HG03066 (cell line): ENCODE results near the gene THBS3.
"Not testable (repeated sequence)": the region's sequence is repeated elsewhere in the genome, so short reads cannot be mapped to it uniquely, and the experiment has no call there.

Experiments
- ATAC-seq: cut with Tn5 transposase; IDR thresholded peaks from one replicate; pipeline ENCODE4 v1.9.1; 2021; ENCODE audit warnings: low read depth; ENCODE audit not compliant: unreplicated experiment

THBS3 gene

DNA sequence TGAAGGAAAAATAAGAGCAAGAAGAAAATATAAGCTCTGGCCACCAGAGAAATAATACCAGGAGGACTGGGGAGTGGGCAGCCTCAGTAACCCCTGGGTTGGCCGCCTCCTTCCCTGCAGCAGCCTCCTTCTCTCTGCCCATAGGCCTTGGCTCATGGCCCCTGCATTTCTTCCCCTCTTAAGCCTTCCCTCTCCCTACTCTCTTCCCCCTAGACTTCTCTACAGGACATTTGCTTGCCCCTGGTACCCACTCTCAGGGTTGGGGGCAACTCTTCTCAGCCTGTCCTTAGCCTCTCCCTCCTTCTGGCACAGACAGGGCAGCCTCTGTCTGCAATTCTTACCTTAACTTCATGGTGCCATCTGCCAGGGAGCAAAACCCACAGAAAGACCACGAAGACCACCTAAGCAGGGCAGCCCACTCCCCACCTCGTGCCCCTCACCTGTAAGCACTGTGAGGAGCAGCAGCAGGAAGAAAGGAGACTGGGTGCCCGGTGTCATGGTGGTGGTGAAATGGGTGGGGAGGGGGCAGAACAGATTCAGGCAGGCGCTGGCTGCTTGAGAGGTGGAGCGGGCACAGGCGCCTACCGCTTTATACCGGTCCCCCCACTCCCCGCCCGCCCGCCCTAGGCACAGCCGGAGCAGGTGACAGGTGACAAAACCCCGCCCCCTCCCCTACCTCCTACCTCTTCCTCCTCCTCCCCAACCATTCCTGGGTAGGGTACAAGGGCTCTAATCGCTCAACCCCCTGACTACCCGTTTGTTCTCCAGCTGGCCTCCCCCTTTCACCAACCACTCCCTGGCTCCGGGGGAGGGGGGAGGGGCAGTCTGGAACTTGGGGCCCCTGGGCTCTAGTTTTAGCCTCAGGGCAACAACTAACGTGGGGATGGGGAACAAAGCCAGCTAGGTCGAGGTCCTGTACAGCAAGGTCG, 15.1 kb downstream of the THBS3 start:
- no peak for ATAC-seq

DNA sequence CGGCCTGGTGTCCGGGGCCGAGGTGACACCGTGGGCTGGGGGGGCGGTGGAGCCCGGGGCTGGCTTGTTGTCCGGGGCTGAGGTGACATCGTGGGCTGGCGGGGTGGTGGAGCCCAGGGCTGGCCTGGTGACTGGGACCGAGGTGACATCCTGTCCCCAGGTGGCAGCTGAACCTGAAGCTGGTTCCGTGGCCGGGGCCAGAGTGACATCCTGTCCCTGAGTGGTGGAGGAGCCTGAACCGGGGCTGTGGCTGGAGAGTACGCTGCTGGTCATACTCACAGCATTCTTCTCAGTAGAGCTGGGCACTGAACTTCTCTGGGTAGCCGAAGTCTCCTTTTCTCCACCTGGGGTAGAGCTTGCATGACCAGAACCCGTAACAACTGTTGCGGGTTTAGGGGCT, 15.8 kb downstream of the THBS3 start:
- no peak for ATAC-seq

GRCh38 chr1:155189926-155190325, 17.8 kb downstream of the THBS3 start:
- not testable (repeated sequence) for ATAC-seq

GRCh38 chr1:155188268-155188667, 19.4 kb downstream of the THBS3 start:
- no peak for ATAC-seq

- ATAC-seq: no peak
Measured at GRCh38 chr1:155187456-155187891, 20.2 kb downstream of the THBS3 start.

DNA sequence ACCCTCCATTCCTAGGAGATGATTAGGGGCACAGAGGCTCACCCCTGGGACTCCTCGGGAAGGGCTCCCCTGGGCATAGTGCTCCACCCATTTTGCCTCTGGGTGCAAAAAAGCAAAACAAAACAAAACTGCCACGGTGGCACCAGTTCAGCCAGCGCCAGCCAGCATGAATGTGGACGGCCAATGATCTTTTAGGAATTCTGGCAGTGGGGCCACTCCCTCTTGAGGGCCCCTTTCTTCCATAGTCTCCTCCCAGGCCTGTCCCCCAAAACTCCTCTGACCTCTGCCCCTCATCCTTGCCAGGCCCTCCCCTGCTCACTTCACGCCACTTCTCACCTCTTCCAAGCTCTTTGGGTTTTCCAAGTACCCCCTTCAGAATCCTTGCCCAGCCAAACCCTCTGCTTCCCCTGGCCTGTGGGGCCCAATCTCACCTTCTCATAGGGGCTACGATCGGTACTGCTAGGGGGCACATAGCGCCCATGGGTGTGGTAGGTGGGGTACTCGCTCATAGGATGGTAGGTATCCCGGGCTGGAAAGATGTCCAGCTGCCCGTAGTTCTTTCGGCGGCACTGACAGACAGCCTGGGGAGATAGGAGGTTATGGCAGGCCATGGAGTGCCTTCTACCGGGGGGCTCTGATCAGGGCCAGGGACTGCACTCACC, 20.8 kb downstream of the THBS3 start:
- ATAC-seq: no peak

DNA sequence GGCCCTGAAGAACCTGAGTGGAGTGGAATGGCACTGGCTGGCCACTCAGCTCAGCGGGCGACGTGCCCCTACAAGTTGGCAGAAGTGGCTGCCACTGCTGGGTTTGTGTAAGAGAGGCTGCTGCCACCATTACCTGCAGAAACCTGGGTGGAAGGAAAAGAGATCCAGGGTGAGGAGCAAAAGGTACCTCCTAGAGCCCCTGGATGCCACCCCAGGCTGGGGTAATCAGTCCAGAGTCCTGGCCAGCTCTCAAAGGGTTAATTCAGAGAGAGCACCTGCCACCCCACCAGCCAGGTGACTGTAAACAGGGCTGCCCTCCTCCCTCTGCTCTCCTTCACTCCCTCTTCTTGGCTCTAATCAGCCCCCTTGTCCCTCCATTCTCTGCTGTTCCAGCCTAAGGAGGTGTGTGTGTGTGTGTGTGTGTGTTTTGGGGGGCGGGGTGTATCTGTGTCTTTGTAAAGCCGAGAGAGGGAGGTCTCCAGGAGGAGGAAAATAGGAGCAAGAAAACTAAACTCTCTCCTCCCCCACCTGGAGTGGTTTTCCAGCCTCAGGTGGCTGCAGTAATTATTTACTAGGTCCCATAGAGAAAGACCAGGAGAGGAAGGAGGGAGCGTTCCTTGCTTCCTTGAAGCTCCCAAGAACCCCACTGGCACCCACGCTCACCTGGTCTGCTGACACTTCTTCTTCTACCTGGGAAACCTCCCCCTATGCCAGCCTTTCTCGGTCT, 21.5 kb downstream of the THBS3 start:
- no peak for ATAC-seq

DNA sequence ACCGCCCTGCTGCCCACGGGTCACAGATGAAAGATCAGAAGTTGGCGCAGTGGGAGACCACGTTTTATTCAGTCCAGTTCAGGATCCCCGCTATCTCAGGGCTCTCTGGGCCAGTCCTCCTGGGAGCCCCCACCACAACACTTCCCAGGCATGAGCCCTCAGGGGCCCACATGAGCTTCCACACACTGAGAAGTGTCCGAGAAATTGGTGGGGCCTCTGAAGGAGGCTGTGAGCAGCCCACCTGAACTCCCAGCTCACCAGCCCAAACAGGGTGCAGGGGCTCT, 22.0 kb downstream of the THBS3 start:
- no peak for ATAC-seq

DNA sequence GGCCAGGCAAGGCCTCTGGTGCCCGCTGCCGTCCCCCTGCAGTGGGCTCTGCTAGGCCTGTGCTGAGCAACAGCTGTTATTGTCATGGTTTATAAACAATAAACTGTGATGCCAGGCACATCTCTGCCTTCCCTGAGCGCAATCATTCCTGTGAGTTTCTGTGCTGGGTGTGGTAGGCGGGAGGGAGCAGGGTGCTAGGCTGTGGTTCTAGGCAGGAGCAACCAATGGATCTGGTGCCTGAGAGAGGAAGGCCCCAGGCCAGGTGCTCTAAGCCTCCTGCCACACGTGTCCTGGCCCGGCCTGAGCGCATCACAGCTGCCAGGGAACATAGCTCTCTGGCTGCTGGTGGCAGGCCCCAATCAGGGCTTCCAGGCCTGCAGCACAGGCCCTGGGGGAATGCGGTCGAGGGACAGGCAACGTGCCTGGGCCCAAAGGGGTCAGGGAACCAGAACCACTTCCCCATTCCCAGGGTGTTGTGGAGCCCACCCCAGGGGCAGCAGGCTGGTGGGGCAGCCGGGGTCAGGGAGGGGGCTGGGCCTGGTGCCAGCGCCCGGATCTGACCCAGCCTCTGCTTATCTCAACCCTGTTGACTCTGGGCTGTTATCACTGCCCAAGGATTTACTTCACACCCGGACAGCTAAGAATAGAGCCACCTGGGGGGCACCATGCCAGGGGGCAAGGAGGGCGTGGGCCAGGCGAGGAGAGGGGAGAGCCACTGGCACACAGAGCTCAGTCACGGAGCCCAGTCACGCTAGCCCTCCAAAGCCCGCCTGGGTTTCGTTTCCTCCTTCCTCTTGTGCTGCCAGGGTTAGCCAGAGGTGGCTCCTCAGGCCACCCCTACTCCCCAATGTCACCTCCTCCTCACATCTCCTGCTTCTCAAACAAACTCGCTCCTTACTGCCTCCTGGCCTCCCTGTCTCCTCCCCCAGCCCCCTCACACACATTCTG, 22.6 kb downstream of the THBS3 start:
- peak; percentile 86 for ATAC-seq

DNA sequence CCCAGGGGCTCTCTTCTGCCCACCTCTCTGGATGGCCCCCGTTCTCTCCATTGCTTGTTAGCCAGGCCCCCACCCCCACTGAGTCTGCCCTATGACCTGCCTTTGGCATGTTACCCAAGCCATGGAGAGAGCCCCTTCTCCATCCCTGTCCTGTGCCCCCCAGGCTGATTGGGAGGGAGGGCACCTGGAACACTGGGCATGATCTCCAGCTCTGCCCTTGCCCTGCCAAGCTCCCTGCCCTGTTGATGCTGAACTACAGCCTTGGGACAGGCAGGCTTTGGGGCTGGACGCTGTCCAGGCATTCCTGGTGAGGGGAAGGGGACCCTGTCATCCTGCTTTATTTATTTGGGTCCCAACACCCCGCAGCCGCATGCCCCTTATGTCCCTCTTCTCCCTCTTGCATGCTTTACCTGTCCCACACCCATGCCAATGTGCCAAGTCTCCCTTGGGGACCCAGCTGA, 23.3 kb downstream of the THBS3 start:
- no peak for ATAC-seq

GRCh38 chr1:155183775-155184221, 23.9 kb downstream of the THBS3 start:
- no peak for ATAC-seq

DNA sequence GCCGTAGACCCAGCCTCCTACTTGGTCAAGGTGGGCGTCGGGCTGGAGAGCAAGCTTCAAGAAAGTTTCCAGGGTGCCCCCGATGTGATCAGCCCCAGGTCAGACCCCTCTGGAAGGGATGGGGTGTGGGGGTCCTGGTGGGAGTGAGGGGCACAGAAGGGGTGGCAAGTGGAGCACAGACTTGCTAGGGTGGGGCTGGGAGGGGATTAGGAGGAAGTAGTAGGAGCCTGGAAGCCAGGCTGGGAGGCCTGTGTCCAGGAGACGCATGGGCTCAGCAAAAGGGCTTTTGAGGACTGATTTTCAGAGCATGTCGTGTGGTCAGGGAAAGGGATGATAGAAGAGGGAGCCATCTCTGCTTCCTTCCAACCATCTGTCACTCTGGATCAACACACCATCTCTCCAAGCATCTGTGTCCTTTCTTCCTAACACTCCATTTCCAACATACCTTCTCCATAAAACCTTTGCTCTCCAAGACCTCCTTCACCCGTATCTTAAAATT, 25.6 kb downstream of the THBS3 start:
- ATAC-seq: no peak

GRCh38 chr1:155181371-155182051, 26.2 kb downstream of the THBS3 start:
- no peak for ATAC-seq

DNA sequence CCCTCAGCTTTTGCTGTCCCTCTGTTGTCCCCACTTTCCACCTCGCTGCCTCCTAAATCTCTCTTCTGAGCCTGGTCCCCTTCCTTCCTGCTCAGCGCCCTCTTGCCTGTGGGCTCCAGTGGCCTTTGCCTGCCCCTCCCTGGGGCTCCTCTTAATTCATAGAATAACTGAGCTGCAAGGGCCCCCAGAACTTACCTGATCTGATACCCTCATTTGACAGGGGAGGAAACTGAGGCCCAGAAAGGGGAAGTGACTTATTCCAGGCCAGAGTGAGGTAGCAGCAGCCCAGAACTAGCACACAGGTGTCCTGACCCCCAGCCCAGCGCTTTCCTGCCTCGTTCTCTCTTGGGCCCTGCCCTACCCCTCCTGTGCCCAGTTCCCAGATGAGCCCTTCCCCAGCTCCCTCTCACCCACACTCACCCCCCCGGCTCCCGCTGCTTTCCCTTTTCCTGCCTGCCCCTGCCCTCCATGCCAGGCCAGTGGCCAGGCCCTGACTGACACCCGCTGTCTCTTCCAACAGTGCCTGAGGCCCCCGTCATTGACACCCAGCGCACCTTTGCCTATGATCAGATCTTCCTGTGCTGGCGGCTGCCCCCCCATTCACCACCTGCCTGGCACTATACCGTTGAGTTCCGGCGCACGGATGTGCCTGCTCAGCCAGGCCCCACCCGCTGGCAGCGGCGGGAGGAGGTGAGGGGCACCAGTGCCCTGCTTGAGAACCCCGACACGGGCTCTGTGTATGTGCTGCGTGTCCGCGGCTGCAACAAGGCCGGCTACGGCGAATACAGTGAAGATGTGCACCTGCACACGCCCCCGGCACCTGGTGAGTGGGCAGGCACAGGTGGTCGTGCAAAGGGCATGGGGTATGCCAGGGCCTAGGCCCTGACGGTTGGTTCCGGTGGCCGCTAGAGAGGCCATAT, 28.3 kb downstream of the THBS3 start:
- no peak for ATAC-seq

DNA sequence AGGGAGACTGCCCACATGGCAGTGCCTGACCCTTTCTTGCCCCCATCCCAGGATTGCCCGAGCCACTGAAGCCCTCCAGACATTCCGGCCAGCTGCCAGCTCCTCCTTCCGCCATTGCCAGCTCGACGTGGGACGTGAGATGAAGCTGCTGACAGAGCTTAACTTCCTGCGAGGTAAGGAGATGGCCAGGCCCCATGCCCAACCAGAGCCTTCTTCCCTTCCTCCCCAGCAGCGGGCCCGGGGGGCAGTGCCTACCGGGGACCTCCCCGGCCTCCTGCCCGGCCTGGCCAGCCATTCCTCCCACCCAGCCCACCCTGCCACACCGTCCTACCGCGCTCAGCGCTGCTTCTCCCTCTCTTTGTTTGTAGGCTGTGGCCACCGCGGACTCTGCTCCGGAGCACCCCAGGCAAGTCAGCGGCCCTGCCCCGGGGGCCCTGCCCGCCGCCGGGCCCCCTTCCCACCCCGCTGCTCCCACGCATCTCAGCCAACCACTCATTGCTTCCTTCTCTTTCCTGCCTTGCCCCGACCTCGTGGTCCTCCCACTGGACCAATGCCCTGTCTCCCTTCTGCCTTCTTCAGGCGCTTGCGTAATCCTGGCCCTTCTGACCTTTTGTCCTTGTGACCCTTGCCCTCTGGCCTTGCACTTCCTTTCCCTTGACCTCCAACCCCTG, 29.1 kb downstream of the THBS3 start:
- no peak for ATAC-seq

- no peak for ATAC-seq
Measured at GRCh38 chr1:155177918-155178281, 29.8 kb downstream of the THBS3 start.

- ATAC-seq: no peak
Measured at GRCh38 chr1:155177192-155177917, 30.3 kb downstream of the THBS3 start.
